Body of pancreas (tissue), 4 donors: ENCODE data around the gene VPS72. TPM values are rescaled to one million over a fixed set of nuclear protein-coding genes. Genes with fewer than 3 reads are reported as not detected.
"Not testable (repeated sequence)": the region's sequence is repeated elsewhere in the genome, so short reads cannot be mapped to it uniquely, and the experiment has no call there.

ENCODE experiments used
- ATAC-seq: fragments of 150-250 bp; one replicate; pipeline ENCODE4 v1.9.1; 2016
- DNase-seq, 4 donors: peaks; one replicate each; pipeline ENCODE4 v3.0.0-alpha.2; 2019
- H3K27ac ChIP-seq, 4 donors: fragments of 200-600 bp; sonication (generic); 1 replicate in 3 of 4; 2 replicates in 1 of 4; pipeline versions ENCODE4 v1.5.1 to v1.6.1; 2016 to 2019; ENCODE audit warnings: mild to moderate bottlenecking in 1 of 4, mixed read lengths in 1 of 4, moderate library complexity in 1 of 4
- H3K27me3 ChIP-seq, 2 donors: fragments of 200-600 bp; sonication (generic); one replicate each; pipeline ENCODE4 v1.6.0; 2016; ENCODE audit warnings: mild to moderate bottlenecking in 1 of 2
- H3K36me3 ChIP-seq, 2 donors: fragments of 200-600 bp; sonication (generic); replicated peaks in 1 of 2; 2 replicates each; pipeline ENCODE4 v1.5.1; 2016; ENCODE audit warnings: low read depth in 2 of 2; ENCODE audit not compliant: insufficient read depth in 1 of 2
- H3K4me1 ChIP-seq: fragments of 200-600 bp; sonication (generic); one replicate; pipeline ENCODE4 v1.6.0; 2016
- H3K4me3 ChIP-seq, 2 donors: fragments of 200-600 bp; sonication (generic); 1 replicate in 1 of 2; 2 replicates in 1 of 2; pipeline ENCODE4 v1.5.1; 2016 to 2019
- H3K9me3 ChIP-seq, 3 donors: fragments of 200-600 bp; sonication (generic); 1 replicate in 2 of 3; 2 replicates in 1 of 3; pipeline ENCODE4 v1.5.1; 2016
- CTCF ChIP-seq, 7 experiments: fragments of 450-650 bp in 4 of 7; fragments of 200-600 bp in 3 of 7; sonication (generic) in 3 of 7; IDR thresholded peaks; one replicate each; pipeline ENCODE4 v1.5.1; 2016 to 2019; ENCODE audit warnings: antibody characterized with exemption in 7 of 7
- POLR2A ChIP-seq, 3 donors: fragments of 450-650 bp; IDR thresholded peaks; one replicate each; pipeline ENCODE4 v1.6.1; 2016; ENCODE audit warnings: antibody characterized with exemption in 3 of 3, mild to moderate bottlenecking in 2 of 3
- WGBS, 2 donors: methylation state at CpG; one replicate each; pipeline ENCODE4 v1.1.5; 2017; 5-methylcytosine and 5-hydroxymethylcytosine counted together
- intact Hi-C: fragments of 100-400 bp; cut with DNase I; formaldehyde crosslinking; loops from one replicate; pipeline ENCODE4 v1.15.1; 2023
- total RNA-seq, 2 donors: library from RNA; depleted of rRNA; stranded (reverse); fragments of >200 nt; gene quantifications; one replicate each; pipeline ENCODE4 v1.1.0, GENCODE V29; 2016

The VPS72 gene
- total RNA-seq, 2 donors from 2014 or later = 6.9 to 19.2 TPM

GRCh38 chr1:151196292-151196800 is 6.3 kb upstream of the VPS72 start:
- no peaks in the 10 kb centered on the region for H3K36me3 ChIP-seq
- DNase-seq (peak; percentile 78 to 88 (median 82)), ATAC-seq (peak; percentile 39)
- intact Hi-C loops = no loop called here
- WGBS, 2 donors = 24 to 36% methylated on average over 14 of the region's 14 CpGs
- TF ChIP-seq CTCF (IDR thresholded peaks at IDR 0.05) (peak; percentile 27 to 78 (median 76)), POLR2A (IDR thresholded peaks at IDR 0.05) (peak in 1 of 3 donors; percentile 8)
- H3K27me3 ChIP-seq = no peaks in the 10 kb centered on the region
- no peaks in the 10 kb centered on the region for H3K9me3 ChIP-seq
- H3K4me3 ChIP-seq = no peak overlapping the region
- peaks cover 26% of the 10 kb centered on the region for H3K4me1 ChIP-seq
- peak overlapping the region; percentile 47 to 90 (median 70) for H3K27ac ChIP-seq

DNA sequence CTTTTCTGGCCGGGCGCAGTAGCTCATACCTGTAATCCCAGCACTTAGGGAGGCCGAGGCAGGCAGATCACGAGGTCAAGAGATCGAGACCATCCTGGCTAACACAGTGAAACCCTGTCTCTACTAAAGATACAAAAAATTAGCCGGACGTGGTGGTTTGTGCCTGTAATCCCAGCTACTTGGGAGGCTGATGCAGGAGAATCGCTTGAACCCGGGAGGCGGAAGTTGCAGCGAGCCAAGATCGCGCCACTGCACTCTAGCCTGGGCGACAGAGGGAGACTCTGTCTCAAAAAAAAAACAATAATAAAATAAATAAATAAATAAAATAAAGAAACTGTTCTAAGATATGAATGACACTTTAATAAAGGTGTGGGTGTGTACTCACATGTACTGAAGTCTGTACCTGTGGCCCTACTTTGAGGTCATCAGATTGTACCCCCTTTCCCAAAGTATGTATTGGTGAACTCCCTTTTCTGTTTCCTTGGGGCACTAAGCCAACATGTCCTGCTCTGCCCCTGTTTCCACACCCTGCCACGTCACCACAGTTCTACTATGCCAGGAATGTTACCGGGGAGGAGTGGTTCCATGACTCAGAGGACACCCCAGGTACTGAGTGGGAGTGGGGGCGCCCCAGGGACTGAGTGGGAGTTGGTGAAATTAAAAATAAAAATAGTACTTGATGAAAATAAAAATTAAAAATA is 5.0 kb upstream of the VPS72 start:
- peak overlapping the region in 2 of 4 donors; percentile 81 to 90 for H3K27ac ChIP-seq
- H3K4me3 ChIP-seq = not testable (repeated sequence)
- ATAC-seq = peak; percentile 31

DNA sequence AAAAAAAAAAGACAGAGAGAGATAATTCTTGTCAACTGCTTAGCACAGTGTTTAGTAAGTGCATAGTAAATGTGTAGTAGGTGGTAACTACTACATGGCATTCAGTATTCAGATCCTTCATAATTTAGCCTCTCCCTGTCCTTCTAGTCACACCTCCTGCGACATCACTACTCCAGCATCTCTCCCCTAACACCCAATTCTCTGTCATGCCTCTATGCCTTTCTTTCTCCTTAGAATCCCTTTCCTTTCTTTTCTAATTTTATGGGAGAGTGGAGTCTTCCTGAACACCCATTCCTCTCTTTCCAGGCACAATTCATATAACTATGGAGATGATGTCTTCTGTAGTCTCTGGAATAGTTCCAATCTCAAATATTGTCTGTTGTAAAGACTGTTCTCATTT is 3.9 kb upstream of the VPS72 start:
- TF ChIP-seq POLR2A (IDR thresholded peaks at IDR 0.05) (no peak), CTCF (IDR thresholded peaks at IDR 0.05) (no peak)

More for the DNA sequence above, 5.0 kb upstream of the VPS72 start:
- H3K9me3 ChIP-seq, H3K27me3 ChIP-seq, H3K36me3 ChIP-seq, intact Hi-C loops: not testable (repeated sequence)
- peak; percentile 60 to 81 (median 71) for DNase-seq
- WGBS, 2 donors = 66 to 69% methylated on average over 17 of the region's 17 CpGs
- H3K4me1 ChIP-seq = peaks cover 24% of the 10 kb centered on the region

DNA sequence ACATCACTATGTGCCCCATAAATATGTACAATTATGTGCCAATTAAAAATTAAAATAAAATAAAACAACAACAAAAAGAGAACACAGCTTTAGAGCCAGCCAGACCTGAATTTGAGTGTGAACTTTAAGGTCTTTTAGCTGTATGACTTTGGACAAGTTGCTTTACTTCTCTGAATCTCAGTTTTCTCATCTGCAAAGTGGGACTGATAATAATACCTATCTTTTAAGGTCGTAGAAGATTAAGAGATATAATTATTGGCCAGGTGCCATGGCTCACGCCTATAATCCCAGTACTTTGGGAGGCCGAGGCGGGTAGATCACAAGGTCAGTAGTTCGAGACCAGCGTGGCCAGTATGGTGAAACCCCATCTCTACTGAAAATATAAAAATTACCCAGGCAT is 3.3 kb upstream of the VPS72 start:
- TF ChIP-seq POLR2A (IDR thresholded peaks at IDR 0.05) = no peak
- TF ChIP-seq CTCF (IDR thresholded peaks at IDR 0.05) = no peak
- ATAC-seq (no peak), DNase-seq (no peak)
- no peak overlapping the region for H3K4me3 ChIP-seq
- no peaks in the 10 kb centered on the region for H3K36me3 ChIP-seq
- H3K9me3 ChIP-seq = no peaks in the 10 kb centered on the region
- no peaks in the 10 kb centered on the region for H3K27me3 ChIP-seq
- H3K27ac ChIP-seq = no peak overlapping the region
- H3K4me1 ChIP-seq = peaks cover 27% of the 10 kb centered on the region
- 50 to 57% methylated on average over 6 of the region's 6 CpGs for WGBS, 2 donors
- intact Hi-C loops = no loop called here

More for the DNA sequence above, 3.9 kb upstream of the VPS72 start:
- Histone ChIP-seq H3K4me1 (peaks cover 22% of the 10 kb centered on the region), H3K4me3 (no peak overlapping the region), H3K36me3 (no peaks in the 10 kb centered on the region), H3K9me3 (no peaks in the 10 kb centered on the region), H3K27ac (no peak overlapping the region), H3K27me3 (no peaks in the 10 kb centered on the region)
- ATAC-seq (no peak), DNase-seq (no peak)
- WGBS, 2 donors = 75 to 88% methylated on average over 1 of the region's 1 CpG
- intact Hi-C loops = no loop called here

GRCh38 chr1:151192047-151192446 is 2.0 kb upstream of the VPS72 start:
- Histone ChIP-seq H3K4me1 (peaks cover 21% of the 10 kb centered on the region), H3K27ac (no peak overlapping the region), H3K9me3 (no peaks in the 10 kb centered on the region), H3K4me3 (no peak overlapping the region), H3K27me3 (no peaks in the 10 kb centered on the region), H3K36me3 (no peaks in the 10 kb centered on the region)
- ATAC-seq (no peak), DNase-seq (no peak)
- TF ChIP-seq CTCF (IDR thresholded peaks at IDR 0.05) (no peak), POLR2A (IDR thresholded peaks at IDR 0.05) (no peak)
- intact Hi-C loops = no loop called here
- 55 to 61% methylated on average over 7 of the region's 7 CpGs for WGBS, 2 donors

DNA sequence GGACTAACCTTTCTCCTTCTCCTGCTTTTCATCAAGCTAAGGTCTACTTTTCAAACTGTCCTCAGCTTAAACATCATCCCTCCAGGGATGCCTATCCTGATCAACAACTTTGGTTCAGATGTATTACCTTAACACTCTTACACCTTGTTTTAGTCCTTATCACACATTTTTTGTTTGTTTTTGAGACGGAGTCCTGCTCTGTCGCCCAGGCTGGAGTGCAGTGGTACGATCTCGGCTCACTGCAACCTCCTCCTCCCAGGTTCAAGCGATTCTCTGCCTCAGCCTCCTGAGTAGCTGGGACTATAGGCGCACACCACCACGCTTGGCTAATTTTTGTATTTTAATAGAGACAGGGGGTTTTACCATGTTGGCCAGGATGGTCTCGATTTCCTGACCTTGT is 1.3 kb downstream of the VPS72 start:
- H3K4me3 ChIP-seq, ATAC-seq, H3K27ac ChIP-seq, H3K9me3 ChIP-seq, DNase-seq, intact Hi-C loops, H3K27me3 ChIP-seq: not testable (repeated sequence)
- WGBS, 2 donors = 34 to 43% methylated on average over 5 to 8 of the region's 8 CpGs
- peaks cover 6 to 13% of the 10 kb centered on the region in 2 donors for H3K36me3 ChIP-seq
- H3K4me1 ChIP-seq = peaks cover 18% of the 10 kb centered on the region
